ENCODE data around the gene NFYA.
"Not testable (repeated sequence)": the region's sequence is repeated elsewhere in the genome, so short reads cannot be mapped to it uniquely, and the experiment has no call there.

NFYA gene

DNA sequence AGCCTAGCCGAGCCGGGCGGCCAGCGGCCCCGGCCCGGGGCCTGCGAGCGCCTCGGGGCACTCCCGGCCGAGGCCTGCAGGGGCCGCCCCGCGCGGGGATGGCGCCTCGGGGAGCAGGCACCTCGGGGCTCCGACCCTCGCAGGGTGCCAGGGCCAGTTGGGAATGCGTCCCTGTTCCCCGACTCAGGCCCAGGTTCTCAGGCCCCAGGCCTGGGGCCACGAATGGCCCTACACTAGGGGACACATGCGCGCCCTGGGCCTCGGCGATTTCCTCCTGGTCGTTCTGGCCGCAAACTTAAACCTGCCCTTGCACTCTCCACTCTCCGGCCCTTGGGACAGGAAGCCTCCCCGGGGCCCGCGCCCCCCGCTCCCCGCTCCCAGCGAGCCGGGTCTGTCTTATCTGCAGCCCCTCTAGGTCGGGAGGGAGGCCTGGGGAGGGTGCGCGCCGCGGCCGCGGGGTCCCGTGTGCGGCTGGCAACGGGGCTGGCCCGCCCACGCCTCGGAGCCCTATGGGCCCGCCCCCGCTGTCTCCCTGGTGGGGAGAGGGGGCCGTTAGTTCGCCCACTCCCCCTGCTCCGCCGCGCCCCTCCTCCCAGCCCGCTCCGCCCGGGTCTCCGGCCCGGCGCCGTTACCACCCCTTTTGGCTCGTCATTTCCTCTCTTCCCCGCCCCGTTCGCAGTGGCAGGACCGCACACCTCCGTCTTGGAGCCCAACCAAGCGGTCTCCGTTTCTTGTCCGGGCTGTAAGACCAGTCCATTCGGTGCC lies 611 bp downstream of the NFYA start:
- peak; percentile 74 for DNase-seq (ENCODE audit: low read depth)

DNA sequence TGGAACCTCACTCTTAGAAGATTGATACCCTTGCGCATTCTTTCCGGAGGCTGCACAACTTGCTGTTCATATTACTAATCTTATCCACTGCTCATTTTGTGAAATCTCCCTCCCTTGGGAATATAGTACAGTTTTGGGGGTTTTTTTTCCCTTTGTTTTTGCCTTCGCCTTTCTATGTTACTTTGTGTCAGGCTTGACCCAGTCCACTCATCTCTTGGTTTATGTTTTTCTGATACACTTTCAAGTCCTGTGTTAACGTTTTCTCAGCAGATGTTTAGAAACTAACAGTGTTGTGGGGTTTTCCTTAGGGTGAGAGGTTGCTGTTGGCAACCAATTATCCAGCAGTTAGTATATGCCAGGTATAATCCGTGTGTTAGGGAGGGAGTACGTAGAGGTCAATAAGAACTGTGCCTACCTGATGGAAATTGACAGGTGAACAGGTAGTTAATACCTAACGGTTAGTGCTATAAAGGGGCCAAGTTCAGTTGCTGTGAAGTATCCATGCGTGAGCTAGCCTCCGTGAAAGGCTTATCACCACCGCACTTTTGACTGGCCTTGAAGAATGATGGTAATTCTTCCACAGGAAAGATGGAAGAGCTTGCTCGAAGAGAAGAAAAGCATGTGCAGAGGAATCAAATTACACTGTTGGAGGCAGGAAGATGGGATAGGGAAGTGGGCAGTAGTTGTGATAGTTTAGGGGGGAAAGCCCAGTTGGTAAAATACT lies 1.4 kb downstream of the NFYA start:
- no peak for DNase-seq (ENCODE audit: low read depth)

DNA sequence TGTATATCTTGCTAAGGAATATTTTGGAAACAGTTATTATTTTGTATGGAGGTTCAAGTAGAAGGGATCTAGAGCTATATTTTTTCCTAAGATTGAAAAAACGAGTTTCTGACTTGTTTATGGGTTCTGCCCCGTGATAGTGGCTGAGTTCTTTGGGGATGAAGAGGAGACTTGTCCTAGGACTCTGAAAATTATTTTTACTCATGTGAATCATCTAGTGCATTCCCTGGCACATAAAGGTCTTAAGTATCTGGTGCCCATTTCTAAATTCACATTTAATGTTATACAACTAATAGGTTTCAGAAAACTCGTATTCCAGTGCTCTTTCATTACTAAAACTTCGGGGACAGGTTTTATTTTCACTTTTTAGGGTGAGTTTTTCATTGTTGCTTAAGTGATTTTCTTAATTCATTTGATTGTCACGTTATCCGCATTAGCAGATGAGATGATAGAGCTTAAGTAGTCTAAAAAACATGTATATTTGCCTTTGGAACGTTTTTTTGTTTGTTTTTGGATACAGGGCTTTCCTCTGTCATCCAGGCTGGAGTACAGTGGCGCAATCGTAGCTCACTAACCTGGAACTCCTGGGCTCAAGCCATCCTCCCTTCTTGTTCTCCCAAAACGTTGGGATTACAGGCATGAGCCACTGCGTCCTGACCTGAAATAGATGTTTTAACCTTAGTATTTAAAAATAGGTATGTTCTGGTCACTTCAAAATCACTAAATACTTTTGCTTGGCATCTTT lies 2.1 kb downstream of the NFYA start:
- no peak for DNase-seq (ENCODE audit: low read depth)

DNA sequence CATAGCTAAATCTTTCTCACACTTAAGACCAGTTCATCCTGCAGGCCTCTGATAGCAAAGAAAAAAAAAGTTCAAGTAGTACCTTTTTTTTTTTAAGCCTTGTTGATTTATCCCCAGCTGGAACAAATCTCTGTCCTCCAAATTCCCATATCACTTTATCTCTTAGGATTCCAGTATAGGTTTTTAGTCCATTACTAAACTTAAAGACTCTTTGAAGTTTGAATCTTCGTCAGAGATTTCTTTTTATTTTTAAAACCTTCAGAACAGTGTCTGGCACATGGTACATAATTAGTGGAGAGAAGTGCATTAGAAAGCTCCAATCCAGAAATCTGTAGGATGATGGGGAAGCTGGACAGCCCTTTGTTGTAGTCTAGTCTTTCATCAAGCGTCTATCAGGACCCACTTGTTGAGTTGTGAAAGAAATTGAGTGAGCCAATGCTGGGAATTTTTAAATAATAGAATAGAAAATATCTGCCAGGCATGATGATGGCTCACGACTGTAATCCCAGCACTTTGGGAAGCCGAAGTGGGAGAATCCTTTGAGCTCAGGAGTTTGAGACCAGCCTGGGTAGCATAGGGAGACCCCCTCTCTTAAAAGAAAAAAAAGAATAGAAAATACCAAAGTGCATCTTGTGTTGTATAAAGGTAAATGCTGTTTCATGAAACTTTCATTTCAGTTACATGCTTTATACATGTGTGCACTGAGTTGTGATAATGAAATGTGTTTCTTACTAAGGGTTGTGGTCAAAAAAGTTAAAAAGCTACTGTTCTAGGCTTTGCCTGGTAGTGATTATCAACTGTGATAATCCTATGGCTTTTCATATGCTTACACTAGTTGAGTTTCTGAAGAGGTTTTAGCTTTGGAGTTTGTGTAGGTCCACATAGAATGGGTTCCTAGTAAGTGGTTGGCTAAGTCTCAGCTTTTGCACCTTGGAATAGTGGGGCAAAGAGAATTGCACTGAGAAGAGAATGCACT lies 3.2 kb downstream of the NFYA start:
- no peak for DNase-seq (ENCODE audit: low read depth)

DNA sequence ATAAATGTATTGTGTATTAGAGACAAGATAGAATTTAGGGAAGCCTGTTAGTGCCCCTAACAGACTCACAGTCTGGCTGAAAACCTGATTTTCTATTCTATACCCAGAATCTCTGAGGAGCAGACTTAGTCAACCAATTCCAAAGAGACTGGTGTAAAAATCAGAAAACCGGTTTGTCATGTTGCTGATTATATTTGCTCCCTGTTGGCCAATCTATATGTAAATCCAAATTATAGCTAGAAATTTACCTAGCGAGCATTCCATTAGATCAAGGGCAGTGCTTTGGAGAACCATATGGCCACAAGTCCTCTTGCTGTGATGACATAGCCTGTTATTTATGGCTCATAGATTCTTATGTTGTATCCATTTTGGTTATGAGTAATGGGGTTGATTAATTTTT lies 4.8 kb downstream of the NFYA start:
- no peak for DNase-seq (ENCODE audit: low read depth)

DNA sequence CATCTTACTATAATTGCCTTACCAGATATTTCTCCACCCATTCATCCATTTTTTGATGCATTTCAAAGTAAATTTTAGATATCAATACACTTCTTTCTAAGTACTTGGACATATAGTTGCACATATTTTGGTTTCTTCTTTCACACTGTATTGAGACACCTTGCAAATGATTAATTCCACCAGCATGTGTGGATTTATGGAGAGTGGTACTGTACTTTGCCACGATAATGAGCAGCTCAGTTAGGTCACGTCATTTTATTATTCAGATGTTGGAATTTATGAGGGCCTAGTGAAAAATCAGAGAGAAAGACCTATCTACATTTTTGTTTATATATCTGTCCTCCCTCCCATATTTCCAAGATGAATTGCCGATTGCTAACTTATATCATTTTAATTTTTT lies 5.3 kb downstream of the NFYA start:
- DNase-seq (ENCODE audit: low read depth), result no peak

DNA sequence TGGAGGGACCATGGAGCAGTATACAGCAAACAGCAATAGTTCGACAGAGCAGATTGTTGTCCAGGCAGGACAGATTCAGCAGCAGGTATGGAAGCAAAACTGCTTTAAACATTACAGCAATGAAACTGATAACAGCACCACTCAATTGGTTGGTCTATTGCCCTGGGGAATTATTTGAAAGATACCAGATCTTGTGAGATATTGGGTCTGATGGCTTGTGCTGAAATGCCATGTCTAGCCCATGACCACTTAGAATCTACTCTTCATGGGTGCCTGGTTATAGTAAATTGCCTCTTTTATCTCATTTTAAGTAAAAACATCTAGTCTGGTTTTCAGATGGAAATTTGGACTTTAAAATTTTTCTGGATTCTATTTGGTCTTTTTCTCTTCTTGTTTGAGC lies 6.3 kb downstream of the NFYA start:
- no peak for DNase-seq (ENCODE audit: low read depth)

DNA sequence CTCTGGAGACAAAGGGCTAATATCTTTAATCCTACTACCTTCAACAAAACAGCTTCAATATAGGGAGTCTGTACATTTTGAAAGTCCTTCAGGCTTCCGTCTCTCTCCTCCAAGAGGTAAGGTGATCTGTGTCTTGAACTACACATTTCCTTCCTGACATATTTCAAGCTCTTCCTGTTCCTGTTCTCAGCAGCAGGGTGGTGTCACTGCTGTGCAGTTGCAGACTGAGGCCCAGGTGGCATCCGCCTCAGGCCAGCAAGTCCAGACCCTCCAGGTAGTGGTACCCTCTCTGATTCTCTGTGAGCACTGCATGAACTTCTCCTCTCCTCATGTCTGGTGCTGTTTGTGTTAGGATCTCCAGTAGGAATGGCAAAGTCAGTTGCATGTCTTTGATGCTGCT lies 7.8 kb downstream of the NFYA start:
- no peak for DNase-seq (ENCODE audit: low read depth)

DNA sequence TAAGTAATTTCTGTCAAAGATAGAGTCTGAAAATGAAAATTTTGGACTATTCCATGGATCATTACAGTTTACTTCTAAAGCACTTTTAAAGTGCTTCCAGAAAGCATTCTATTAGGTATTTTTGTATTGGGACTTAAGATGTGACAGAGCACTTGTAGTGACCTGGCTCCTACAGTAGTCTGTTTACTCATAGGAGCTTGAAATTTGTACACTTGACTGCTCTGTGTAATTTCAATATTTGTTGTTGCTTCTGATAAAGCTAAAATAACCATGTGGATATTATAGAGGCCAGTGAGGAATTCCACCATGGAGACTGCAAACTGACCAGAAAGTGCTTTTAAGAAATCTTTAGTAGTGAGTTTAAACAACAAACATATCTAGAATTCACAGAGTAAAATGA lies 10.3 kb downstream of the NFYA start:
- no peak for DNase-seq (ENCODE audit: low read depth)

DNA sequence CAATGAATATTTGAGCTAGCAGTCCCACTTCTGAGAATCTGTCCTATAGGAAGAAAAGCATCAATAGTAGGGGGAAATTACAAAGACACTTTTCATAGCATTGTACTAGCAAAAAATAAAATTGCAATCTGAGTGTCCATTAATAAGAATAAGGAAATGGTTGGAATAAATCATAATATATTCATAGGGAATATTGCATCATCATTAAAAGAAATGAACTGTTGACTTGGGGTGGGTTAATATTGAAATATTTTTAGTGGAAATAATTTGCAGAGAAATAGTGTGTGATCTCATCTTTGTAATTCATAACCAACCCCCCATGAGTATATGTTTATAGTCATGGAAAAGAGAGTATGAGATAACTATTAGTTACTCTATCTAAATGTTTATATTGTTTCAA lies 12.4 kb downstream of the NFYA start:
- no peak for DNase-seq (ENCODE audit: low read depth)

DNA sequence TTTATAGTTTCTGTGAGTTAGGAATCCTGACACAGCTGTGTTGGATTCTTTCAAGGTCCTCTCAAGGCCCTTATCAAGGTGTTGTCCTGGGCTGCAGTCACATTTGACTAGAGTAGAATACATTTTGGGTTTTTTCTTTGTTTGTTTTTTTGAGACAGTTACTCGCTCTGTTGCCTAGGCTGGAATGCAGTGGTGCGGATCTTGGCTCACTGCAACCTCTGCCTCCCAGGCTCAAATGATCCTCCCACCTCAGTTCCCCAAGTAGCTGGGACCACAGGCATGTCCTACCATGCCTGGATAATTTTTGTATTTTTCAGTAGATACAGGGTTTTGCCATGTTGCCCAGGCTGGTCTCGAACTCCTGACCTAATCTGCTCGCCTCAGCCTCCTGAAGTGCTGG lies 15.7 kb downstream of the NFYA start:
- DNase-seq (ENCODE audit: low read depth), result no peak

DNA sequence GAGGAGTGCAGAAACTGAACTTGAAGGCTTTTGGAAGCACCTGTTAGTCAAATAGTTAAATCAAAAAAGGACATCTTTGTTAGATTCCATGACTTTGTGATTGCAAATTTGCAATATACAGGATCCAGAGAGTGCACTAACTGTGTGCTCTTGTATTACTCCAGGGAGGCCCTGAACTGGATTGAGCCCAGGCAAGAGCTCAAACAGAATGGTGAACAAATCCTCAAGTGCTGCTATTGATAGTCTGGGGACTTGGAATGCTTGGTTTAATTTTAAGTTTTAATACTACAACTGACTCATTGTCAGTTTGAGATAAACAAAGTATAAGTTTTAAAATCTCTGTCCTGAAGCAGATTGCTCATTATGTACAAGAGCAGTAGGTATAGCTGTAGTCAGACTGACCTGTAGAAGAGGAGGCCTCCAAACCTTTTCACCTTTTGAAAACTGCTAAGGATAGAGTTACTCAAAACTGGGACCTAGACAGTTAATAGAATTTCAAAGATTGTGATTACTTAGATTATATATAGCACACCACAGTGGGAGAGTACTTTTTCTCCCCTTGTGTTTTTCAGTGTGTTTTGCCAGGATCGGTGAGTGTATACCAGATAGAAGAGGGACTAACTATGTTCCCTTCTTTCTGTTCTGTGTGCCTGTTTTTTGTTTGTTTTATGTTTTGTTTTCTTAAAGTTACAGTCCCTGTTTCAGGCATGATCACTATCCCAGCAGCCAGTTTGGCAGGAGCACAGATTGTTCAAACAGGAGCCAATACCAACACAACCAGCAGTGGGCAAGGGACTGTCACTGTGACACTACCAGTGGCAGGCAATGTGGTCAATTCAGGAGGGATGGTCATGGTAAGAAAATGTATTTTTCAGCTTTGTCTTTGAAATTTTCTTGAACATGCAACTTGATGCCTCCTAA lies 18.3 kb downstream of the NFYA start:
- no peak for DNase-seq (ENCODE audit: low read depth)

DNA sequence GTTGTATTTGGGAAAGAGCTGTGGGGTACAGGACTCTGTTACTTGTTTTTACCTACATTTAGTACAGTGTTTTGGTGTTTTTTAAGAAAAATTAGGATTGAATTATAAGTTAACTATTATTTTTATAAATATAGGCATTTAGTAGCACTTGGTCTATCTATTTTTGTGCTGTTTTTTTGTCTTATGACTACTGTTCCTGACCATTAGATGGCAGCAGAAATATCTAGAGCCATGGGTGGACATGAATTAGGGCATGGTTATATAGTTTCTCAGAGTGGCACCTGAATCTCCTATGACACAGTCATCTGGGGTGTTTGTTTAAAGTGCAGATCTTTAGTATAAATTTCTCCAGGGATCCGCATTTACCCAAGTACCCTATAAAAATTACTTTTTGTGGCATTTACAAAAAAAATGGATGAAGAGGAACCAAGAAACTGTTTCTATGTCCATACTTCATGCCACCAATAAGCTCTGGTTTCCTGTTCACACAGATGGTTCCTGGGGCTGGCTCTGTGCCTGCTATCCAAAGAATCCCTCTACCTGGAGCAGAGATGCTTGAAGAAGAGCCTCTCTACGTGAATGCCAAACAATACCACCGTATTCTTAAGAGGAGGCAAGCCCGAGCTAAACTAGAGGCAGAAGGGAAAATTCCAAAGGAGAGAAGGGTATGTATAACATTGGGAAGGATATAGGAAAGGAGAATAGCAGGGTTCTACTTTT lies 19.8 kb downstream of the NFYA start:
- no peak for DNase-seq (ENCODE audit: low read depth)

DNA sequence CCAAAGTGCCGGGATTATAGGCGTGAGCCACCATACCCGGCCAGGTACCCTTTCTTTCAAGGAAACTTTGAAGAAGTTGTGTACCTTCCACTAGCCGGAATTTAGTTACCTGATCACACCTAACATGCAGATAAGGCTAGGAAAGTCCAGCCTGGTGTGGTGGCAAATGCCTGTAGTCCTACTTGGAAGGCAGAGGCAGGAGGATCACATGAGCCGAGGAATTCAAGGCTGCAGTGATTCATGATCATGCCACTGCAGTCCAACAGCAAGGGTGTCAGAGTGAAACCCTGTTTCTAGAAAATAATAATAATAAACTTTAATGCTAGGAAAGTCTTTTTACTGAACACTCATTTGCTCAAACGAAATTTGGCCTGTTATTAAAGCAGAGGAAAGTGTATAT lies 21.0 kb downstream of the NFYA start:
- DNase-seq (ENCODE audit: low read depth), result no peak

DNA sequence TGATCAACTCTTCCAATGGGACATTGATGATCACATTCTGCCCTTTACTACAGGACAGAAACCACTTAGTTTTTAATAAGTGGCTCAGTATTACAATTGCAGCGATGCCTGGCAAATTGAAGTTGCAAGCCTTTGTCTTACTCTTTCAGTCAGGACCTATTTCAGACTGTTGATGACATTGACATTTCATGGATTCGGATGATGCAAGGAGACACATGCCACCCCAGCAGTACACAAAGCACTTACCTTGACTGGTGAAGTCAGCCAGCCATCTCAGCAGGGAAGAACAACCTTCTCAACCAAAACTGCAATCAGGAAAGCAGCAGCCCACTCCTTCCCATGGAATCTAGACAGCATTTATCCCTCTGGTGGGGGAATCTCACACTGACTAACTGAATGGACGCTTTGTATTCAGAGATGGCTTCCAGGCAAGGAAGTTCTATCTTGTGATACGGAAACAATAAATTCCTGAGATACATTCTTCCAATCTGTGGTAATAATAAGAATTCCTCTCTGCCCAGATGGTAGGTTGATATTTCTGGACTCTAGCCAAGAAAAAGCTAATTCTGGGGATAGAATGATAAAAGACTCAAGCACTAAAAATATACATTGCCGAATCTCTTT lies 24.8 kb downstream of the NFYA start:
- no peak for DNase-seq (ENCODE audit: low read depth)

DNA sequence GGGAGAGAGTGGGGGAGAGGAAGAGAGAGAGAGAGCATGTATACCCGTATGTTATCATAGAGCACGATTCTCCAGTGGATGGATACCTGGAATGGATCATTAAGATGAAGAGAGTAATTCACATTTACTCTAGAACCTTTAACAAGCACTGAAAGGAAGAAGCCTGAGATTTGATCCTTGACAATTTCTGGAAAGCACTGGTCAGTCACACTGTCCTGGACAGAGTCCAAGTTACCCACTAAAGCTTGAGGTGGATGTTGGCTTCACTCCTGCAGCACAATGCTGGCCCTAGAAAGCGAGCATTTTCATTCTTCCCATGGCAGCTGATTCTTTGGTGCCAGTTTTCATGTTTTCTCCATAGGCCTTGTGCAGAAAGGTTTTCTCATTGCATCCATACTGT lies 25.6 kb downstream of the NFYA start:
- DNase-seq (ENCODE audit: low read depth), result no peak

DNA sequence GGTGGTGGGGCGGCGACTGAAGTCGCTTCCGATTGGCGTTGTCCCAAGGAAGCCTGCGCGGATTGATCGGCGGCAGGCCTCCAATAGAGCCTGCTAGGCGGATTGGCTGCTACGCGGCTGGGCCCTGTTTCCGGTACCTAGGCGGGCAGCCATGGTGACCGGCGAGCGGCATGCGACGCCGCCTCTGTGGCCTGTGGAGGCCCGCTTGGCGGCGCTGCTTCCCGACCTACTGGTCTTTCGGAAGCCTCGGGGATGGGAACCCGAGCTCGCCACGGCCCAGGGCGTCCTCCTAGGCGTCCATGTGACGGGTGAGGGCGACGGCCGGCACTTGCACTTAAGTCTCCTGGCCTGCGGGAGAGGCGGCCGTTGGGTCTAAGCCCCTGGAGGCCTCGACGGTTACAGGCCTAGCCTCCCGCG lies 28.1 kb downstream of the NFYA start:
- no peak for DNase-seq (ENCODE audit: low read depth)

DNA sequence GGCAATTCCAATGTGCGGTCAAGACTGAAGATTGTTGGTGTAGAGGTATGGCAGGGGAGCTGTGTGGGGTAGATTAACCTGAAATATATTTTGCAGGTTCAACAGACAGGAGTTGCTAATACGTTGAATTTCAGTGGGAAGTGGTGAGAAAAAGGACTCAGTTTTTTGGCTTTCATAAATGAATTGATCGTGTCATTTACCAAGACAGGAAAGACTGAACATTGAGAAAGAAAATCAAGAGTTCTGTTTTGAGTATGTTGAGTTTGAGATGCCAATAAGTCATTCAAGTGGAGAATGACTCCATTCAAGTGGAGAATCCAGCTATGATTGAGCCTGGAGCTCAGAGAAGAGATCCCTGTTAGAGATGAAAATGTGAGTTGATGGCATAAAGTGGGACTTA lies 31.1 kb downstream of the NFYA start:
- no peak for DNase-seq (ENCODE audit: low read depth)

DNA sequence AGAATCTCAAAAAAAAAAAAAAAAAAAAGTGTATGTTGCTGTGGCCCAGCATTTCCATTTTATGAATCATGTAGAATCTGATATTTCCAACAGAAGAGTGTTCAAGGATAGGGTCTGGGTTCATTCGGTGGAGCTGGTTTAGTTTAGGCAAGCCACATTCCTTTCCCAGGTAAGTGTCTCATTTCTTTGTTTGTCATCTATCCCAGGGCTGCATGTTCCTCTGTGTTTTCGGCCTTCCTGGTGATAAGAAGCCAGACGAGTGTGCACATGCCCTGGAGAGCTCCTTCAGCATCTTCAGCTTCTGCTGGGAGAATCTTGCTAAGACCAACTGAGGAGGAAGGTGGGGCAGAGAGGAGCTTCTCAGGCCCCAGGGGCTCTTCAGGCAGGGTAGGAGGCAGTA lies 38.2 kb downstream of the NFYA start:
- DNase-seq (ENCODE audit: low read depth), result no peak

DNA sequence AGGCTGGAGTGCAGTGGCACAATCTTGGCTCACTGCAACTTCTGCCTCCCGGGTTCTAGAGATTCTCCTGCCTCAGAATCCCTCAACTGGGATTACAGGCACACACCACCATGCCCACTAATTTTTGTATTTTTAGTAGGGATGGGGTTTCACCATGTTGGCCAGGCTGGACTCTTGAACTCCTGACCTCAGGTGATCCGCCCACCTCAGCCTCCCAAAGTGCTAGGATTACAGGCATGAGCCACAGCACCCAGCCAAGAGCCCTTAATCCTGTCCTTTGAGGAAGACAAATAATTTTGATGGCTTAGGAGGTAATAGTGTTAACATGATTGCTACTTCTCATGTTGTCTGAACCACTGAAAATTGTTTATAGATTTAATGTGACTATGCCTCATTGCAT lies 42.3 kb downstream of the NFYA start:
- DNase-seq (ENCODE audit: low read depth), result not testable (repeated sequence)
